WTC11 (cell line): Measurements from ENCODE around the gene CENATAC. TPM values are rescaled to one million over a fixed set of nuclear protein-coding genes. Genes with fewer than 3 reads are reported as not detected.

Experiments used
- ATAC-seq: fragments of 200-7000 bp; cut with Tn5 transposase; 2 replicates; pipeline ENCODE4 v1.10.0; 2021; ENCODE audit warnings: mild to moderate bottlenecking, moderate library complexity
- CTCF ChIA-PET: fragments of 300-600 bp; sonication (Branson Sonifier 250); formaldehyde crosslinking; loops from one replicate; lab custom pipeline; 2021; ENCODE audit warnings: antibody characterized with exemption; lab: Charles Lee
- POLR2A ChIA-PET: fragments of 350-600 bp; sonication (Branson Sonifier 250); formaldehyde crosslinking; loops from one replicate; lab custom pipeline; 2021; ENCODE audit warnings: antibody characterized with exemption; lab: Charles Lee
- DNase-seq: peaks from one replicate; pipeline ENCODE4 v3.0.0; 2021; ENCODE audit warnings: low spot score
- H3K27ac Mint-ChIP-seq: 2 replicates; pipeline ENCODE4 v1.8.0; 2021; ENCODE audit warnings: mixed read lengths
- H3K27me3 Mint-ChIP-seq: 2 replicates; pipeline ENCODE4 v1.8.0; 2021; ENCODE audit warnings: low read depth, mild to moderate bottlenecking, moderate library complexity, mixed read lengths
- H3K36me3 Mint-ChIP-seq: 2 replicates; pipeline ENCODE4 v1.8.0; 2021; ENCODE audit warnings: mixed read lengths
- H3K4me1 Mint-ChIP-seq: 2 replicates; pipeline ENCODE4 v1.8.0; 2022; ENCODE audit warnings: mixed read lengths
- H3K4me3 Mint-ChIP-seq: 2 replicates; pipeline ENCODE4 v1.8.0; 2021; ENCODE audit warnings: mild to moderate bottlenecking, moderate library complexity, mixed read lengths
- H3K9me3 Mint-ChIP-seq: 2 replicates; pipeline ENCODE4 v1.8.0; 2021; ENCODE audit warnings: mixed read lengths
- CREB1 ChIP-seq: sonication (generic); formaldehyde crosslinking; IDR thresholded peaks from 2 replicates; pipeline ENCODE4 v1.8.0; 2023; ENCODE audit warnings: mild to moderate bottlenecking, missing genetic modification reagents
- EMX1 ChIP-seq: fragments of 250-450 bp; sonication (Bioruptor Pico); IDR thresholded peaks from 2 replicates; pipeline ENCODE4 v1.8.0; 2021; ENCODE audit warnings: mild to moderate bottlenecking
- GABPB1 ChIP-seq: sonication (generic); formaldehyde crosslinking; IDR thresholded peaks from 2 replicates; pipeline ENCODE4 v1.8.1; 2023; ENCODE audit warnings: mild to moderate bottlenecking, missing genetic modification reagents
- GRHL2 ChIP-seq: fragments of 250-450 bp; sonication (Bioruptor Pico); IDR thresholded peaks from 2 replicates; pipeline ENCODE4 v1.8.0; 2022; ENCODE audit warnings: mild to moderate bottlenecking, moderate library complexity; ENCODE audit not compliant: insufficient replicate concordance, severe bottlenecking
- MXD4 ChIP-seq: fragments of 250-450 bp; sonication (Bioruptor Pico); IDR thresholded peaks from 2 replicates; pipeline ENCODE4 v1.8.0; 2021; ENCODE audit warnings: mild to moderate bottlenecking, moderate library complexity, borderline replicate concordance
- MYBL2 ChIP-seq: sonication (generic); formaldehyde crosslinking; IDR thresholded peaks from 2 replicates; pipeline ENCODE4 v1.8.1; 2023; ENCODE audit warnings: mild to moderate bottlenecking, moderate library complexity, missing genetic modification reagents
- SOX15 ChIP-seq: fragments of 250-450 bp; sonication (Bioruptor Pico); IDR thresholded peaks from 2 replicates; pipeline ENCODE4 v1.9.0; 2021; ENCODE audit warnings: mild to moderate bottlenecking
- TP53 ChIP-seq: sonication (generic); formaldehyde crosslinking; IDR thresholded peaks from 2 replicates; pipeline ENCODE4 v1.8.1; 2023; ENCODE audit warnings: mild to moderate bottlenecking, missing genetic modification reagents
- ZNF396 ChIP-seq: fragments of 250-450 bp; sonication (Bioruptor Pico); IDR thresholded peaks from 2 replicates; pipeline ENCODE4 v1.8.0; 2021; ENCODE audit warnings: mild to moderate bottlenecking, moderate library complexity, borderline replicate concordance
- ZNF416 ChIP-seq: fragments of 250-450 bp; sonication (Bioruptor Pico); IDR thresholded peaks from 2 replicates; pipeline ENCODE4 v1.9.0; 2021; ENCODE audit warnings: mild to moderate bottlenecking, inconsistent platforms
- ZNF671 ChIP-seq: fragments of 250-450 bp; sonication (Bioruptor Pico); IDR thresholded peaks from 2 replicates; pipeline ENCODE4 v1.8.0; 2021; ENCODE audit warnings: mild to moderate bottlenecking
- total RNA-seq: library from RNA; stranded (reverse); gene quantifications from 3 replicates; pipeline ENCODE4 v1.2.3, GENCODE V29; 2021
- TF ChIP-seq, protein P1 (sequence below): sonication (generic); formaldehyde crosslinking; IDR thresholded peaks from 2 replicates; pipeline ENCODE4 v1.8.1; 2023; ENCODE audit warnings: mild to moderate bottlenecking, missing genetic modification reagents, borderline replicate concordance
- TF ChIP-seq, protein P2 (sequence below): sonication (generic); formaldehyde crosslinking; IDR thresholded peaks from 2 replicates; pipeline ENCODE4 v1.8.1; 2022; ENCODE audit warnings: mild to moderate bottlenecking, moderate library complexity, missing genetic modification reagents
- TF ChIP-seq, protein P3 (sequence below): fragments of 250-450 bp; sonication (Bioruptor Pico); IDR thresholded peaks from 2 replicates; pipeline ENCODE4 v1.9.0; 2021; ENCODE audit warnings: moderate library complexity, mild to moderate bottlenecking, inconsistent platforms, borderline replicate concordance
- TF ChIP-seq, protein P4 (sequence below): sonication (generic); formaldehyde crosslinking; IDR thresholded peaks from 2 replicates; pipeline ENCODE4 v1.8.0; 2022; ENCODE audit warnings: mild to moderate bottlenecking, missing genetic modification reagents
- TF ChIP-seq, protein P5 (sequence below): sonication (generic); formaldehyde crosslinking; IDR thresholded peaks from 2 replicates; pipeline ENCODE4 v1.8.0; 2022; ENCODE audit warnings: missing genetic modification reagents

The CENATAC gene
- total RNA-seq, 1 experiment from 2014 or later = 41.7 TPM

DNA sequence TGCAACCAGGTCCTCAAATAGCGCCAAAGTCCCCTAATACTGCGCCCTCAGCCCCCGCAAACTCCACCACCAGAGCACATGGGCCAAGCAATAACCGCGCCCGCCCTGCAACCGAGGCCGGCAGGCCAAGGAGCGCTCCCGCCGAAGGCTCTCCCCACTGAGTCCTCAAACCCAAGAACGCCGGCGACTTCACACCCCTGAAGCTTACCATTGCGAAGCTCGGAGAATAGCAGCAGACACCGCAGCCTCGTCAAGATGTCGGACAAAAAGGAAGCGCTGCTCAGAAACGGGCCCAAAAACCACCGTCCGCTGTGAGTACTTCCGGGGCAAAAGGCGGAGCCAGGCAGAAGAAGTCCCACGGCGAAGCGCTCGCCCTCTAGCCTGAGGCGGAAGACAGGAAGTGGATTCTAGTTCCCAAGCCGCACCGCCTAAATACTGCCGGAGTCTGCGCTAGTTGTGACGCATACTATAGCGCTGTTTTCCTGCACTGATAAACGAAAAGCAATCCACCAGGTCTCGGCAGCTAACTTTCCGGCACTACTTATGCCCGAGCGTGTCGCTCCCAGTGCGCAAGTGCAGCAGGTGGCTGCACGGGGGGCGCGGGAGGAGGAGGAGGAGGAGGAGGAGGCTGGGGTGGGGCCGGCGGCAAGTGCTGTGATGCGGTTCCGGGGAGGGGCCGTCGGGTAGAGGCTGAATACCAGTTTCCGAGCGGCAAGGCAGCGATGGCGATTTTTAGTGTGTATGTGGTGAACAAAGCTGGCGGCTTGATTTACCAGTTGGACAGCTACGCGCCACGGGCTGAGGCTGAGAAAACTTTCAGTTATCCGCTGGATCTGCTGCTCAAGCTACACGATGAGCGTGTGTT, 20.4 kb downstream of the CENATAC start, which contains the start of the genes RPS25 and TRAPPC4 (continued):
- TF ChIP-seq, protein P1, sequence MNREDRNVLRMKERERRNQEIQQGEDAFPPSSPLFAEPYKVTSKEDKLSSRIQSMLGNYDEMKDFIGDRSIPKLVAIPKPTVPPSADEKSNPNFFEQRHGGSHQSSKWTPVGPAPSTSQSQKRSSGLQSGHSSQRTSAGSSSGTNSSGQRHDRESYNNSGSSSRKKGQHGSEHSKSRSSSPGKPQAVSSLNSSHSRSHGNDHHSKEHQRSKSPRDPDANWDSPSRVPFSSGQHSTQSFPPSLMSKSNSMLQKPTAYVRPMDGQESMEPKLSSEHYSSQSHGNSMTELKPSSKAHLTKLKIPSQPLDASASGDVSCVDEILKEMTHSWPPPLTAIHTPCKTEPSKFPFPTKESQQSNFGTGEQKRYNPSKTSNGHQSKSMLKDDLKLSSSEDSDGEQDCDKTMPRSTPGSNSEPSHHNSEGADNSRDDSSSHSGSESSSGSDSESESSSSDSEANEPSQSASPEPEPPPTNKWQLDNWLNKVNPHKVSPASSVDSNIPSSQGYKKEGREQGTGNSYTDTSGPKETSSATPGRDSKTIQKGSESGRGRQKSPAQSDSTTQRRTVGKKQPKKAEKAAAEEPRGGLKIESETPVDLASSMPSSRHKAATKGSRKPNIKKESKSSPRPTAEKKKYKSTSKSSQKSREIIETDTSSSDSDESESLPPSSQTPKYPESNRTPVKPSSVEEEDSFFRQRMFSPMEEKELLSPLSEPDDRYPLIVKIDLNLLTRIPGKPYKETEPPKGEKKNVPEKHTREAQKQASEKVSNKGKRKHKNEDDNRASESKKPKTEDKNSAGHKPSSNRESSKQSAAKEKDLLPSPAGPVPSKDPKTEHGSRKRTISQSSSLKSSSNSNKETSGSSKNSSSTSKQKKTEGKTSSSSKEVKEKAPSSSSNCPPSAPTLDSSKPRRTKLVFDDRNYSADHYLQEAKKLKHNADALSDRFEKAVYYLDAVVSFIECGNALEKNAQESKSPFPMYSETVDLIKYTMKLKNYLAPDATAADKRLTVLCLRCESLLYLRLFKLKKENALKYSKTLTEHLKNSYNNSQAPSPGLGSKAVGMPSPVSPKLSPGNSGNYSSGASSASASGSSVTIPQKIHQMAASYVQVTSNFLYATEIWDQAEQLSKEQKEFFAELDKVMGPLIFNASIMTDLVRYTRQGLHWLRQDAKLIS (CRISPR knock-in tag) = peak; percentile 19; the same call in 1 of the 2 replicates
- no peak for TF ChIP-seq CREB1 (CRISPR knock-in tag)

DNA sequence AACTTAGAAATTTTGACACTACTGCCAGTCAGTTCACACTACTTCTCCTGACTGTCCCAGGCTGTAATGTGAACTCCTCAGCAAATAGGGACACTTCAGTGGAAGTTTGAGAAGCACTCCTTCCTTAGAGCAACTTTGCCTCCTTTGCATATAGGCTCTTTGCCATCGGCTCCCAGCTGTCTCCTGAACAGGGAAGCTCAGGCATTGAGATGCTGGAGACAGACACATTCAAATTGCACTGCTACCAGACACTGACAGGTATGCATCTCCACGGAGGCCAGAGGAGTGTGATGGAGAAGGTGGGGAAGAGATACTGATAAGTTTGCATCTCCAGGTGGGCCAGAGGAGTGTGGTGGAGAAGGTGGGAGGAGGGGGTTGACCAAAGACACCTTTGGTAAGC, 22.1 kb downstream of the CENATAC start:
- no peak for DNase-seq
- Mint-ChIP-seq H3K27me3 (no peaks in the 10 kb centered on the region; the same call in 1 of the 2 replicates), H3K4me1 (peaks cover 16% of the 10 kb centered on the region), H3K36me3 (peaks cover 65% of the 10 kb centered on the region), H3K27ac (peak overlapping the region; percentile 34; the same call in 1 of the 2 replicates), H3K4me3 (peak overlapping the region; percentile 98), H3K9me3 (no peaks in the 10 kb centered on the region)
- ATAC-seq = no peak
- CTCF ChIA-PET = interaction anchor here (1.0 to 1.6 kb wide), 4 partner anchors 11 to 318 kb away, joined by 3 to 5 read pairs (median 3); no protein-coding TSS in a partner anchor
- no peak for TF ChIP-seq TP53 (CRISPR knock-in tag)
- POLR2A ChIA-PET = interaction anchor here (1.7 kb wide), 1 partner anchor 10 kb away, joined by 5 read pairs; the partner anchor contains the start of gene SLC37A4

DNA sequence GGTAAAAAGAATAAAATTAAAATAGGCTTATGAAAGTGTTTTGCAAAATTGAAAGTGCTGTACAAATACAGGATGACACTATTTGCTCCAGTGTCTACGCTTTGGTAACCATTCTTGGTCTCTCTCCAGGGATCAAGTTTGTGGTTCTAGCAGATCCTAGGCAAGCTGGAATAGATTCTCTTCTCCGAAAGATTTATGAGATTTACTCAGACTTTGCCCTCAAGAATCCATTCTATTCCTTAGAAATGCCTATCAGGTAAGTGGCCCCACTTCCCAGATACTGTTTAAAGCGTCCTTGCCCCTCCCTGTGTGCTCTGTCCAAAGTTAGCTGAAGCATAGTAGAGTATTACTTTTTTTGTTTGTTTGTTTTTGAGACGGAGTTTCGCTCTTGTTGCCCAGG, 23.7 kb downstream of the CENATAC start:
- ATAC-seq (no peak), DNase-seq (no peak)
- Mint-ChIP-seq H3K4me1 (peaks cover 14% of the 10 kb centered on the region), H3K9me3 (no peaks in the 10 kb centered on the region), H3K36me3 (peaks cover 57% of the 10 kb centered on the region), H3K4me3 (no peak overlapping the region), H3K27me3 (no peaks in the 10 kb centered on the region; the same call in 1 of the 2 replicates), H3K27ac (no peak overlapping the region)
- ChIA-PET POLR2A (no interaction called here), CTCF (interaction anchor here (1.1 kb wide), 1 partner anchor 10 kb away, joined by 5 read pairs; no protein-coding TSS in a partner anchor)
- TF ChIP-seq MYBL2 (CRISPR knock-in tag) (no peak), GABPB1 (CRISPR knock-in tag) (no peak), CREB1 (CRISPR knock-in tag) (no peak), GRHL2 (no peak), MXD4 (no peak), EMX1 (CRISPR knock-in tag) (no peak)
- TF ChIP-seq, protein P2, sequence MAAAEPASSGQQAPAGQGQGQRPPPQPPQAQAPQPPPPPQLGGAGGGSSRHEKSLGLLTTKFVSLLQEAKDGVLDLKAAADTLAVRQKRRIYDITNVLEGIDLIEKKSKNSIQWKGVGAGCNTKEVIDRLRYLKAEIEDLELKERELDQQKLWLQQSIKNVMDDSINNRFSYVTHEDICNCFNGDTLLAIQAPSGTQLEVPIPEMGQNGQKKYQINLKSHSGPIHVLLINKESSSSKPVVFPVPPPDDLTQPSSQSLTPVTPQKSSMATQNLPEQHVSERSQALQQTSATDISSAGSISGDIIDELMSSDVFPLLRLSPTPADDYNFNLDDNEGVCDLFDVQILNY (CRISPR knock-in tag) = no peak
- TF ChIP-seq, protein P3, sequence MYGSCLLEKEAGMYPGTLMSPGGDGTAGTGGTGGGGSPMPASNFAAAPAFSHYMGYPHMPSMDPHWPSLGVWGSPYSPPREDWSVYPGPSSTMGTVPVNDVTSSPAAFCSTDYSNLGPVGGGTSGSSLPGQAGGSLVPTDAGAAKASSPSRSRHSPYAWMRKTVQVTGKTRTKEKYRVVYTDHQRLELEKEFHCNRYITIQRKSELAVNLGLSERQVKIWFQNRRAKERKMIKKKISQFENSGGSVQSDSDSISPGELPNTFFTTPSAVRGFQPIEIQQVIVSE (CRISPR knock-in tag) = no peak

DNA sequence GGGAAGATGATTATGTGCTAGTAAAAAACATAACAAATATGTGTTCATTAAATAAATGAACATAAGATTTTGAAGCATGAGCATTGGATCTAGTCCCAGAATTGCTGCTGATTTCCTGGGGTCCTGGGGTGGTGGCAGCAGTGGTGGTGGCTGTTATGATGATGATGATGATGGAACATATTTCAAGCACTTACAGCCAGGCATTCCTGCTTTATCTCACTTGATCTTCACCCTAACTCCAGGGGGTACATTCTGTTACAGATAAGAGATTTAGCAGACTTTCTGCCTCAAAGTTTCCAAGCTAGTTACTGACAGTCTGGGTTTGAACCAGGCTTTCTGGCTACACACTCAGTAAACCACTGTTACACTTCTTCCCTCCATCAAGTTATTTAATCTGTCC, 25.8 kb downstream of the CENATAC start:
- Mint-ChIP-seq H3K4me1 (peaks cover 13% of the 10 kb centered on the region), H3K36me3 (peaks cover 56% of the 10 kb centered on the region), H3K9me3 (no peaks in the 10 kb centered on the region), H3K4me3 (no peak overlapping the region), H3K27ac (peak overlapping the region; percentile 17; the same call in 1 of the 2 replicates), H3K27me3 (no peaks in the 10 kb centered on the region)
- POLR2A ChIA-PET = no interaction called here
- CTCF ChIA-PET = interaction anchor here (0.6 to 0.7 kb wide), 2 partner anchors 96 to 121 kb away, joined by 3 read pairs; no protein-coding TSS in a partner anchor
- ATAC-seq = no peak
- no peak for DNase-seq
- TF ChIP-seq SOX15 (CRISPR knock-in tag) = no peak
- TF ChIP-seq ZNF671 (CRISPR knock-in tag) = no peak
- TF ChIP-seq, protein P4, sequence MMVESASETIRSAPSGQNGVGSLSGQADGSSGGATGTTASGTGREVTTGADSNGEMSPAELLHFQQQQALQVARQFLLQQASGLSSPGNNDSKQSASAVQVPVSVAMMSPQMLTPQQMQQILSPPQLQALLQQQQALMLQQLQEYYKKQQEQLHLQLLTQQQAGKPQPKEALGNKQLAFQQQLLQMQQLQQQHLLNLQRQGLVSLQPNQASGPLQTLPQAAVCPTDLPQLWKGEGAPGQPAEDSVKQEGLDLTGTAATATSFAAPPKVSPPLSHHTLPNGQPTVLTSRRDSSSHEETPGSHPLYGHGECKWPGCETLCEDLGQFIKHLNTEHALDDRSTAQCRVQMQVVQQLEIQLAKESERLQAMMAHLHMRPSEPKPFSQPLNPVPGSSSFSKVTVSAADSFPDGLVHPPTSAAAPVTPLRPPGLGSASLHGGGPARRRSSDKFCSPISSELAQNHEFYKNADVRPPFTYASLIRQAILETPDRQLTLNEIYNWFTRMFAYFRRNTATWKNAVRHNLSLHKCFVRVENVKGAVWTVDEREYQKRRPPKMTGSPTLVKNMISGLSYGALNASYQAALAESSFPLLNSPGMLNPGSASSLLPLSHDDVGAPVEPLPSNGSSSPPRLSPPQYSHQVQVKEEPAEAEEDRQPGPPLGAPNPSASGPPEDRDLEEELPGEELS (CRISPR knock-in tag) = no peak
- no peak for TF ChIP-seq ZNF416 (CRISPR knock-in tag)
- TF ChIP-seq, protein P5, sequence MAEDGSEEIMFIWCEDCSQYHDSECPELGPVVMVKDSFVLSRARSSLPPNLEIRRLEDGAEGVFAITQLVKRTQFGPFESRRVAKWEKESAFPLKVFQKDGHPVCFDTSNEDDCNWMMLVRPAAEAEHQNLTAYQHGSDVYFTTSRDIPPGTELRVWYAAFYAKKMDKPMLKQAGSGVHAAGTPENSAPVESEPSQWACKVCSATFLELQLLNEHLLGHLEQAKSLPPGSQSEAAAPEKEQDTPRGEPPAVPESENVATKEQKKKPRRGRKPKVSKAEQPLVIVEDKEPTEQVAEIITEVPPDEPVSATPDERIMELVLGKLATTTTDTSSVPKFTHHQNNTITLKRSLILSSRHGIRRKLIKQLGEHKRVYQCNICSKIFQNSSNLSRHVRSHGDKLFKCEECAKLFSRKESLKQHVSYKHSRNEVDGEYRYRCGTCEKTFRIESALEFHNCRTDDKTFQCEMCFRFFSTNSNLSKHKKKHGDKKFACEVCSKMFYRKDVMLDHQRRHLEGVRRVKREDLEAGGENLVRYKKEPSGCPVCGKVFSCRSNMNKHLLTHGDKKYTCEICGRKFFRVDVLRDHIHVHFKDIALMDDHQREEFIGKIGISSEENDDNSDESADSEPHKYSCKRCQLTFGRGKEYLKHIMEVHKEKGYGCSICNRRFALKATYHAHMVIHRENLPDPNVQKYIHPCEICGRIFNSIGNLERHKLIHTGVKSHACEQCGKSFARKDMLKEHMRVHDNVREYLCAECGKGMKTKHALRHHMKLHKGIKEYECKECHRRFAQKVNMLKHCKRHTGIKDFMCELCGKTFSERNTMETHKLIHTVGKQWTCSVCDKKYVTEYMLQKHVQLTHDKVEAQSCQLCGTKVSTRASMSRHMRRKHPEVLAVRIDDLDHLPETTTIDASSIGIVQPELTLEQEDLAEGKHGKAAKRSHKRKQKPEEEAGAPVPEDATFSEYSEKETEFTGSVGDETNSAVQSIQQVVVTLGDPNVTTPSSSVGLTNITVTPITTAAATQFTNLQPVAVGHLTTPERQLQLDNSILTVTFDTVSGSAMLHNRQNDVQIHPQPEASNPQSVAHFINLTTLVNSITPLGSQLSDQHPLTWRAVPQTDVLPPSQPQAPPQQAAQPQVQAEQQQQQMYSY (CRISPR knock-in tag) = no peak
- TF ChIP-seq ZNF396 (CRISPR knock-in tag) = no peak
